HG03159 (cell line): ENCODE measurements around the gene NRG2.

Experiments used
- ATAC-seq: cut with Tn5 transposase; IDR thresholded peaks from one replicate; pipeline ENCODE4 v1.9.1; 2021; ENCODE audit warnings: mild to moderate bottlenecking, moderate library complexity; ENCODE audit not compliant: unreplicated experiment

Gene NRG2

DNA sequence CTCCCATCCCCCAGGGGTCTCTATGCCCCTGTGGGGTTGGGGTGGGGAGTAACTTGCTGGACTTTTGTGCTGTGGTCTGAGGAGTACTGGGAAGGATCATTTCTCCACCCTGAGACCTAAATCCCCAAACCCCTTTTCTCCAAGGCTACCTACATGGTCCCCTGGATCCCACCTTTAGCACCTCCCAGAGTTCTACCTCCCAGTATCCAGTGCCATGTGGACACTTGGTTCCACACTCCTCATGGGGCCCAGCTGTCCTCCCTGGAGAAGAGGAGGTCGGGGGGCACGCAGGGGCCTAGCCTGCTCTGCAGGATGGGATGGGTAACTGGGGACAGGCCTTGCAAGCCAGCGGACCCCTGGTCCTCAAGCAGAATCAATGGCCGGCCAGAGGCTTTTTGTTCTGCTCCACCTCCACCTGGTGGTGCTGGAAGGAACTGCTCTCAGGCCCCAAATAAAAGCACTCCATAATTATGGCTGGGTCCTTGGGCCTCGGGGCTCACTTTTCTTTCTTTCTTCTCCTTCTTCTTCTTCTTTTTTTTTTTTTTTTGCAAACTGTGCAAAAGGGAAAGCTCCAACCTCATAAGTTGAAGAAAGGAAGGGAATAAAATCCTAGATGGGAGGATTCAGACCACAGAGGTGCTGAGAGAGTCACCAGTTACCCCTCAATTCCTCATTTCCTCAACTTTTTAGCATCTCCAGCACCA, 179.1 kb downstream of the NRG2 start:
- no peak for ATAC-seq

DNA sequence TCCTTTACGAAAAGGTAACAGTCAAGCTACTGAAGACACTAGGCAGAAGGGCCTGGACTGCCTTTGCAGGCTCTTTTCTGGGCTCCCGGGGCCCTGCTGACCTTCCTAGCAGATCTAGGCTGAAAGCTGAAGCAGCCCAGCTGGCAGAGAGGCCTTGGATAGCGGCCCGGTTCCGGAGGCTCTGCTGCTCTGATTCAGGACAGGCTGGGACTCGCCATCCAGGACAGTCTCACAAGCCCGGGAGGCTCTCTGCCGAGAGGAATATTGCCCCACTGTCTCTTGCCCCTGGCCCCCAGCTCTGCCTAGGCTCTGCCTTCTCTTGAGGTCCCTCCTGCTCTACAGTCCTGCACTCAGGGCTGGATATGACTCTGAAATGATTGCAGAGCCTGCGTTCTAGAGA, 179.7 kb downstream of the NRG2 start:
- ATAC-seq: no peak

DNA sequence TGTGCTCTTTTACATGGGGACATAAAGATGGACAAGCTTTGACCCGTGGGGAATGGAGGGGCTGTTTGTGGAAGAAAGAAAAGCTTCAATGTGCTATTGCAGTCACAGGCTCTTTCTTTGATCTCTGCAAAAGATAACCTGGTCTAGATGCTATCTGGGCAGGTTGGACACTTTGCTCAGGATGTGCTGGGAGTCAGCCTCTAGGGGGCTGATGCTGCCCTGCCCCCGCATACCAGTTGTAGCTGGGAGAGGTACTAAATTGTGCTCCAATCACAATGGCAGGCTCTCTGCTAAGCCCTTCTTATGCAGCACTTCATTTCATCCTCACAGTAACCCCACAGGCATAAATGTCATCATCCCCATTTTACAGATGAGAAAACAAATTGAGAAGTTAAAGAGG, 180.3 kb downstream of the NRG2 start:
- no peak for ATAC-seq

DNA sequence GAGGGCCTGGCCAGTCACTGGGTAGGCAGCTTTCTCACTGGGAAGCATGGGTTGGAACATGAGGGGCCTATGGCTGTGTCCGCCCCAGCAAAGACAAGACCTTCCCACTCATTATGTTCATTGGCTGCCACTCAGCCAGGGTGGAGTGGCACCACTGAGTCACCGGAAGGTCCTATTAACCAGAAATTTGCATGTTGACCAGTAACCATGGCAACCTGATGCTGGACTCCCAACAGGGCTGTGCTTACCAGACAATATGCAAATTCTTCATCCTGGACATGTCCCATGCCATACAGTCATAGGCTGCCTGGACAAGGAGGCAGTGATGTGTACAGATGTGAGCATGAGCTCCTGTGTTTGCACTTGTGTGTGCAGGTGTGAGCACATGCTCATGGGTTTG, 180.8 kb downstream of the NRG2 start:
- no peak for ATAC-seq

DNA sequence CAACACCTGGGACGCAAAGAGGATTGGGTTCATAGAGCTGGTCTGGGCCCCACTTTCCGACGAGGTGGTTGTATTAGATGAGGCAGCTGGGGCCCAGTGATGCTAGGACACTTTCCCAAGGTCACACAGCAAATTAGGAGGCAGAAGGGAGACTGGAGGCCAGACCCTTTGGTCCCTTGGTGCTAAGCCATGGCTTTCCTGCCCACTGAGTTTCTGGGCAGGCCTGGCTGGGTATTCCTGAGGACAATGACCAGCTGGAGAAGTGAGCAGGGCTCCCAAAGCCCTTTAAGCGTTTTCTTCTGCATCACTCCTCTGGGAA, 181.3 kb downstream of the NRG2 start:
- ATAC-seq: no peak

DNA sequence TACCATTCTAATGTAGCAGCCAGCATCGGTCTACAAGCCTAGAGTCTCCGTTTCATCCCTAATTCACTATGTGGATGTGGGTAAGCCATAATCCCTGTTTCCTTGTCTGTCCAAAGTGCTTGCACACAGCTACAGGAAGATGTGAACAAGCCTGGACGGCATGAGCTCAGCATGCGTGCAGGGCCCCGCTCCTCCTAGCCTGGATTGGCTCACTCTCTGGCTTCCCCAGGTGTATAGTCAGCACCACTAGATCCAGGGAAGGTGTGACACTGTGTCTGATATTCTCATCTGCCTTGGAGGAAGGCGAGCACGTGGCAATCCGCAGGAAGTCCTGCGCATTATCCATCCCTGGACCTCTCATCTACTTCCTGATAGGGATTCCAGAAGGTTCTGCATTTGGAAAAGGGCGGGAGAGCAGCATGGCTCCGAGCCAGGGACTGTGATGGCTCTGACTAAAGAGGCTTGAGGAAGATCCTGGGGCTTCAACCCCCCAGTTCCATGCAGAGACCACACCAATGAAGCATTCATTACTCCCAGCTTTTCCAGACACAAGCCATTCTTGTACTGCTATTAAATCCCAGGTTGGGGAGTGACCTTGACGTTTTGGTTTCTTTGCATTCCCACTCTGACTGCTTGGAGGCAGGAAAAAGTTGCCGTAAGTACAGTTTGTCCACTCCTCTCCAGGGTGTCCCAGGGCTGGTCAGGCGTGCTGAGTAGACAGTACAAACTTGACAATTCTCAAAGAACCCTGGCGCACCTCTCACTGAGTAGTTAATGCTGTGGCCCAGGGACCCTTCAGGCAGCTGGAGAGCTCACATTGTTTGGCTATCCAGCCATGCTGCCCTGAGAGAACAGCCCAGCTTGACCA, 181.8 kb downstream of the NRG2 start:
- ATAC-seq: no peak

DNA sequence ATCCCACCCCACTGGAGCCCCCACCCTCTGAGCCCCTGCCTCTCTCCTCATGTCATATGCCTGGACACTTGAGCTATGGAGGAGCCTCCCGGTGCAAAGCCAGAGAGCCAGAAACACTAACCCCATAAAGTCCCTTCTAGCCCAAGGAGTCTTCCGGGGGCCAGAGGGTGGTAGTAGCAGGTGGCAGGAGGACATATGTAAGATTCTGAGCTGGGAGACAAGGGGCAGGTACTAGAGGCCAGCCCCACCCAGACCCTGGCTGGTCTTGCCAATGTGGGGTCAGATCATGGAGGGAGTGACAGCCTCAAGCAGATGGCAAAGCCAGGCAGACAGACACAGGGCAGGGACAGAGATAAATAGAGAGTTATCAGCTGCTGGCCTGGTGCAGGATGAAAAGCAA, 184.1 kb downstream of the NRG2 start:
- ATAC-seq: no peak

DNA sequence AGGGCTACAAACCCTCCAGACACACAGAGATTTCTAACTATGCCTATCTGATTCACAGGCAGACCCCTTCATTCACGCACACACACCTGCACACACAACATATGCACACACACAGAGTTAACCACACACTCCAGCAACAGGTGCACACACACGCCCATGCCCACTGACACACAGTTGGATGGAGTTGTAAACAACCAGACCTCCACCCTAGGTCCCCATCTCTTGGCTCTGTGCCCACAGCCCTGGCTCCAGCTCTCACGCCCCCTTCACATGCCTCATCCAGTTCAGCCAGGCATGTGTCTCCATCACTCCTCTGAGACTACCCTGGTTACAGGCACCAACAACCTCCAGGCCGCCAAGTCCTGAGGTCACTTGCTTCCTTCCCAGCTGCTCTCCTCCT, 186.4 kb downstream of the NRG2 start:
- no peak for ATAC-seq

DNA sequence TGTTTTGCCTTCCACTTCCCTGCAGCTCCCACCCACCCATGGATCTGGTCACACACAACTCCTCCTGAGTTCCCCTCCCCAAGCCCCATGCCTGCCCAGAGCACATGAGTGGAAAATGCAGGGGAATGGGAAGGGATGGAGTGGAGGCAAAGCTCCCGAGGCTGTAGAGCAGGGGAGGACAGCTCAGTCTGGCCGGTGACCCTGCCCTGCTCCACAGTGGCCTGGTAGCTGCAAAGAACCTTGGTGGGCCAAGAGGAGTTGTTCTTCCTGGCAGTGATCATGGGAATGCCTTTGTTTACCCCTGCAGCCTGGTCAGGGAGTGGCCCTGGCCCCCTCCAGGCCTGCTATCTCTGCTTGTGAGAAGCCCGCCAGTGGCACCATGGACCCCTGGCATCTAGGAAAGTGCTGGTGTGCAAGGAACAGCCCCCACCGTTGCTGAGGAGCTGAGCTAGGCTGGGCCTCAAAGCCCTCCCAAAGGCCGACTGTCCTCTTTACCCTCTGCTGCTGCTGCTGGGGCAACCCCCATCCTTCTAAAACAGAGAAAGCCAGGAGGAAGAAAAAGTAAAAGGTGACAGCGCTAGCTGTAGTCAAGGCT, 187.1 kb downstream of the NRG2 start:
- ATAC-seq: no peak

DNA sequence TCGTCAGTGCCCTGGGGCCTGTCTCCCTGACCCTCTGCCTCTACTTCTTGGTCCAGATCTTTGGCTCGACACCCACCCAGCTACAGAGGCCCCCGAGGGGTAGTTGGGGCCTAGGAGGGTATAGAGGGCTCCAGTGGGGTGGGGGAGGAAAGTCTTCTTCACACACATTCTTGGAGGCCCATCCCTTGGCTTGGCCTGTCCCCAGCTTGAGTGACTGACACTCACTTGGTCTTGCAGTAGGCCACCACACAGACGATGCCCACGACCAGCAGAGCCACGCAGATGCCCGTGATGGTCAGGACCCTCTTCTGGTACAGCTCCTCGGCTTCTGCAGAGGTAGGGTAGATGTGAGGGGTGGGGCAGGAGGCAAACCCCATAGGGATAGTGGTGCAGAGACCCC, 187.6 kb downstream of the NRG2 start:
- no peak for ATAC-seq

DNA sequence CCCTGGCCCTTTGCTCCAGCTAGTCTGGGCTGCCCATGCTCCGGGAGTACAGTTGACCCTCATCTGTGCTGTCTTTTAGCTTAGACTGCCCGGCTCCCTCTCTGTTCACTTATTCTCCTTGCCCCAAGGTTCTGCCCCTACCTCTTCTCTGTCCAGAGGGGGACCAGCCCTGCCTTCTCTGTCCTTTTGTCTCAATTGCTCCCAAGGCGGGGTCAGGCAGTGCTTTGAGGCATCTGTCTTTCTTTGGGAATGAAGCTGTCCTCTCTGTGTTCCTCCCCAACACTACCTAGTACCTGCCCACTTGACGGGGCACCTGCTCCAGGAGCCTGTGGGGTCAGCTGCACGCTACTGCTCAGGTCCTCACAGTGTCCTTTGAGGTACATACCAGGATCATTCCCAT, 188.1 kb downstream of the NRG2 start:
- ATAC-seq: no peak

DNA sequence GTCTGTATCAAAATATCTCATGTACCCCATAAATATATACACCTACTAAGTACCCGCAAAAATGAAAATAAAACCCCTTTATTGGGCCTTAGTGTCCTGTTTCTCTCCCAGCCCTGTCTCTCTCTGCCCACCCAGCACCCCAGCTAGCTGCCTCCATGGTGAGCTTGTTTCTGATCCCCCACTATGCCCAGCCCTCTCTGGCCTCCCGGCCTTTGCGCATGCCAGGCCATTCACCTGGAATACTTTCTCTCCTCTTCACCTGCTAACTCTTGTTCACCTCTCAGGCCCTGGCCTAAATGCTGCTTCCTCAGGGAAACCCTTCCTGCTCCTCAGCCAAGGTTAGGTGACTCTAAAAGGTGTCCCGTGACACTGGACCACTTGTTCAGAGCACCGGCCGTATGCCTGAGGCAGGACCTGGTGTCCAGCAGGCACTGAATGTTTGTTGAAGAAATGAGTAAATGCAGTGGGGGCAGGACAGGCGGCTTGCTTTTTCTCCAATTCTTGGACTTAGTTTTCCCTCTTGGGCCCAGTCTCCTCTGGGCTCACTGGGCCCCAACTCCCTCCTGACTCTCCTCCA, 189.0 kb downstream of the NRG2 start:
- ATAC-seq: no peak

DNA sequence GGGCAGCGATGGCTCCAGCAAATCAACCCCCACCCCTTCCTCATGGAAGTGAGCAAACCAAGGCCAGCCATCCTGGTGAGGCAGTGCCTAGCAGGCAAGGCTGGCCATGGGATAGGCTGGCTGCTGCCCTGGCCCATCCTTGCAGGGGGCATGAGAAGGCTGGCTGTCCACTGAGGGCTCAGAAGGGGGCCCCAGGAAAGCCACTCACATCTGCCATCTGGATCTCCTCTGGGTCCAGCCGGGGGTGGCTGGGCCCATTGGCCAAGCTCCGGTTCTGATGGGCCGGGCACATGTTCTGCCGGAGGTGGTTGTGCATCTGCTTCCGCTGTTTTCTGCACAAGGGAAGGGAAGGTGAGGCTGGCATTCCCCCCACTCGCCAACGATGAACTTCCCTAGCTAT, 190.4 kb downstream of the NRG2 start:
- ATAC-seq: no peak

DNA sequence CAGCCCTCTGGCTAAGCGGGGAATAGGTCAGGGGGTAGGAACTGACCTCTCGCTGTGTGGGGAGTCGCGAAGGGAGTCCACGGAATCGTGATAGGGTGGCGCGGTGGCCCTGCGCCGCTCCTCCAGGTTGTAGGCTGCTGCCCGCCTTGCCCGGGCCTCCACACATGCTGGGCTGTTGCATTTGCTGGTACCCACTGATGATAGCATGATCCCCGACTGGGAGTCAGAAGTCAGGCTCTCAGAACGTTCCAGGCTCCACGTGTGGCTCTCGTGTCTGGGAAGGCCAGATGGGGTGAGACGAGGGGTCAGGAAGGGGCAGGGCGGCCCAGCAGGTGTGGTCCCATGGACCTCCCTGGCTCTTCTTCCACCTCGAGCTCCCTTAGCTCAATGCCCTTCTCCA, 191.5 kb downstream of the NRG2 start:
- no peak for ATAC-seq

DNA sequence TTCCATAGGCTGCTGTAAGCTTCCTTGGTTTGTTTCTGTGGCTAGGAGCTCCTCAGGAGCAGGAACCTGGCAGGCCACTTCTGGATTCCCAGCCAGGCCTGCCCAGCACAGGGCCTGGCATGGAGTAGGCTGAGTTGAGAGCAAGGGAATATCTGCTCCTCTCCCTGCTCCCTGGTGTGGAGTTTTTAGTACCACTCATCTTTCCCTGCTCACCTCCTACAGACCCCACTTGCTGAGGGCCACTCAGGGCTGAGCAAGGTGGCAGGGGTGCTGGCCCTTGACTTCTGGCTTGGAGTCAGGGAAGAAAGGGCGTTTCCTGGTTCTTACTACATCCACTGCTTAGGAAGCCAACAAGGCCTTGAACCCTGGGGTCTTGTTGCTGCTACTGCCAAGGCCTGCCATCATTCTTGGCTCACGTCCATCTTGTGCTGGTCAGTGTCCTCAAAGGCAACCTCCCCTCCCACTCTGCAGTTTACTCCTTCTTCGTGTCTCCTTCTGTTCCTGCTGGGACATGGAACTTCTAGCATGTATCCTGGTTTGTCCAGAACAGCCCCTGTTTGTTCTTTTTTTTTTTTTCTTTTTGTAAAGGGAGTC, 192.6 kb downstream of the NRG2 start:
- no peak for ATAC-seq

DNA sequence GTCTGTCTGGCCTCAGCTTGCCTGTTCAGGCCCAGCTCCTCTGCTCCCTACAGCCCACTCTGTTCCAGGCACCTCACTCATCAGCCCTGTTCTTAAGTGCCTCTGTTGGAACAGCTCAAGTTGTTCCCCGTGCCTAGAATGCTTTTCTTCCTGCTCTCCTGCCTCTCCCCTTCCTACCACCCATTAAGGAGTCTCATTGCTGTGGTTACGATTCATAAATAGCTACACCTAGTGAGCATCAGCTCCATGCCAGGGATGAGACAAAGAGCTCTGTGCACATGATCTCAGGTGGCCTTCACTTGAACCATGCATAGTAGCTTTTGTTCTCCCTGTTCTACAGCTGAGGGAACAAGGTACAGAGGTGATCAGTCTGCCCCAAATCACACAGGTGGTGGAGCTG, 193.2 kb downstream of the NRG2 start:
- ATAC-seq: no peak

DNA sequence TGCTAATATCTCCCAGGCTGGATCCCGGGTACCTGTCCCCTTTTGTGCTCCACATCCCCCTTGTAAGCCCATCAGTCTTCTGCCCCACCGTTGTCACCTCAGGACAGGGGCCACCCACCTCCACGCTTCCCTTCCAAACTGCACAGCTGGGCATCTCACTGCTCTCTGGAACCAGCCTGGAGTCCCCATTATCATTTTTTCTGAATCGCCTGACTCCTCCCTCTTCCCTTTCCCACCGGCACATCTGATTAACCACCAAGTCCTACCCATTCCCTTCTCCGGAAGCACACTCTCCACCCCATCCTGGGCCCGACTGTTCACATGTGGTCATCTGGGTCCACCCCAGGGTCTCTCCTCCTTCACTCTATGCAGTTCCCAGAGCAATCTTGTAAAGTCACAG, 193.6 kb downstream of the NRG2 start:
- ATAC-seq: no peak

DNA sequence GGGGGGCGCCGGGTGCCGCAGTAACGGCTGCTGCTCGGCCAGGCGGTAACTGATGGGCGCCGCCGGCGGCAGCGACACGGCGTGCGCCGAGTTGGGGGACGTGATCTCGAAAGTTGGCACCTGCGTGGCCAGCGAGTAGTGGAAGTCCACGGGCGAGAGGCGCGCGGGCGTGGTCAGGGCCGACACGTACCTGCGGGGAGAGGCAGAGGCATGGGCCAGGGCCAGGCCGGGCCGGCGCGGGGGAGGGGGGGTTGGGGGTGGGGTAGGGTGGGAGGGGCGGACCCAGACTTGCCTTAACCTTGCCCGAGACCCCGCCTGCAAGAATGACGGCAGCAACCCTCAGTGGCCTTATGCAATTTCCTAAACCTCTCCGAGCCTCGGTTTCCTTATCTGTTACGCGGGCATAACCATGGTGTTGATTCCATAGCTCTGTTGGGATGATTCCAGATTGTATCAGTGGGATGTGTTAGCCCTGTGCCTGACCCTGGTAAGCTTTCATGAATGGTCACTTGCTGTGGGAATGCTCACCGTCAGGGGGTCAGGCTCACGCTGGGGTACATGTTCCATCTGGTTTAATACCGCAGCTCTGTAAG, 194.5 kb downstream of the NRG2 start:
- peak; percentile 16 for ATAC-seq

DNA sequence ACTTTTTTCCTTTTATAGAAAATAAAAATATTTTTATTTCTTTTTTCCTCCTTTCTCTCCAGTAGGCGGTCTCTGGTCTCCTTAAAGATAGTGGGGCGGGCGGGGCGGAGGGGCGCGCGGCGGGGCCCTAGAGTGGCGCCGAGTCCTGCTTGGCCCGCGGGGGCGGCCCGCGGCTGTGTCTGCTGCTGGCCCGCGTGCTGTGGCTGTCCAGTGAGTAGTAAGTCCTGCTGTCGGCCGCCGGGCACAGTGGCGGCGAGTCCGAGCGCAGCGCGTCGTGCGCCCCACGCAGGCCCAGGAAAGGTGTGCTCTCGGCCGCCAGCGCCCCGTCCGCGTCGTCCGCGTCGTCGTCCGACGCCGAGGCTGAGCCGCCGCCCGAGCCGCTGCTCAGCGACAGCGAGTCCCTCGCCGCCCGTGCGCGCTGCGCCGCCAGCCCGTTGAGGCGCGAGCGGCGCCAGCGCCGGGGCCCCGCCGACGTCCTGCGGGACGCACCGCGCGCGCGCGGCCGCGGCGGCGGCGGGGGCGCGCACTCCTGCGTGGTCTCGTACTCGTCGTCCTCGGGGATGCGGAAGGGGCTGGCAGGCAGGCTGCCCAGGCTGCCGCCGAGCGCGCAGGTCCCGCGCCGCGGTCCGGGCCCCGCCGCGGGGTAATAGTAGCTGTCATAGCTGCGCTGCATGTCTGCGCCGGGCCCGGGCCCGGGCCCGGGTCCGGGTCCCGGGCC, 195.2 kb downstream of the NRG2 start:
- peak; percentile 75 for ATAC-seq

DNA sequence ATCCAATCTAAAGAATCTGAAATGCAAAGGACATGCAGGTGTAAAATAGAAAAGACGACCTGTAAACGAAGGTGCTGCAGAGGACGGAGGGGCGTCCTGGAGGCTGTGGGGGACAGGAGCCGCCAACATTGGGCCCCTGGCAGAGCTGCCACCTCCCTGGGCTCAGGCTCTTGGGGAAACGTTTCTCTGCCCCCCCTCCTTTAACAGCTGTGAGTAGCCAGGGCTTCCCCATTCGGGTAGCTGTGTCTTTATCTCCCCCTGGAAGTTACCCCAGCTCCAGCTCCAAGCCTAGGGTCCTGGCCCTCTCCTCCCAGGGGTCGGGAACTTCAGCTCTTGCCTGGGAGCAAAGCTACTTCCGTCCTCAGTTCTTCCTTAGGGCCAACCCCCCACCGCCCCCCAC, 196.0 kb downstream of the NRG2 start:
- no peak for ATAC-seq
